ENCODE data around the gene CENPO.
"Not testable (repeated sequence)": the region's sequence is repeated elsewhere in the genome, so short reads cannot be mapped to it uniquely, and the experiment has no call there.

The CENPO gene

DNA sequence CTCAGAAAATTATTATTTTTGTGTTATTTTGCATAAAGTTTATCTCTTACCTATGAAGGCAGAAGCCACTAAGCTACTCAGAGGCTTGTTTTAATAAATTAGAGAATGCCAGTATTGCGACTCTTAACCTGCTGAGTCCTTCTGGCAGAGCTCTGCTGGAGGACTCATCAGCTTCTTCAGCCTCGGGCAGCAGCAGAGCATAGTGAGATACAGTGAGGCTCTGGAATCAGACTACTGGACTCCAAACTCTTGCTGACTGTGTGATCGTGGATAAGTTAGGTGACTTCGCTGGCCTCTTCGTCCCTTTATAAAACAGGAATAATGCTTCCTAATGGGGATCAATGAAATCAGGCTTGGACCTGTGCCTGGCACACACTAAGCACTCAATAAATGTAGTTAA is 1.8 kb upstream of the CENPO start:
- DNase-seq: no peak

DNA sequence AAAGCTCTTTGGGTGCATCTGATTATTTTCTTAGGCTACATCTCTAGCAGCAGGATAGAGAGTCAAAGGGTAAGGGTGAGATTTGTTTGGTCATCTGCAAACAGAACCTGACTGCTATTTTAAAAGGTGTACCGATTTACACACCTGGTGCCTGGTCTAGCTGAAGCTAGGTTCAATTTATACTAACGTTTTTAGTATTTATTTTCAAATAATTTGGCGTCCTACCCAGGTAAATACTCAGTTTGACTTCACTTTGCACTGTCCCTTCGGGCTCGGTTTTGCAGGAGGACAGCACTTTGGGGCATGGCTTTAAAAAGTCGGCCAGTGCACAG is 717 bp upstream of the CENPO start:
- no peak for DNase-seq

DNA sequence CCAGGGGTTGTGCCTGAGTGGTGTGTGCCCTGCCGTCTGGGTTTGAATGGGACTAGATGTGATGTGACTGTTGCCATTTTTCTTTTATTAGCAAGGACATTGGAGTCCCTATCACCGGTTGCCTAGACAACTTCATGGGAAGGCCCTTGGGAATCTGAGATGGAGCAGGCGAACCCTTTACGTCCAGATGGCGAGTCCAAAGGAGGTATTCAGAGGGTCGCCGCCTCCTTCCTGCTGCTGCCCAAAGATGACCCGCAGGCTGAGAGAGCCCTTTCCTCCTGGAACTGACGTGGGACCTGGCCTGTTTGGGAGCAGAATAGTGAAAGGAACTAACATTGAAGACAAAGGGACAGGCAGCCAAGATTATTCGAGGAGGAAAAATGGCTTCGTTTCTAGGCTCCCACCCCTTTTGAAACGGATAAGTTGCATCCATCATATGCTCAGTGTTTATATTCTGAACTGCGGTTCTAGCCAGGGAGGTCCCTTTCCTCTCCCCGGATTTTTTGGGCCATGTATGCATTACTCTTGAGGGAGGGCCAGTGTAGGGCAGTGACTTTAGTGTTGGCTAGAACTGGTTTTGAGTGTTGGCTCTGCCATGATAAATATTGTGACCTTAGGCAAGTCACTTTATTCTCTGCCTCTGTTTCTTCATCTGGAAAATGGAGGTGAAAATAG is 673 bp downstream of the CENPO start:
- no peak for DNase-seq

DNA sequence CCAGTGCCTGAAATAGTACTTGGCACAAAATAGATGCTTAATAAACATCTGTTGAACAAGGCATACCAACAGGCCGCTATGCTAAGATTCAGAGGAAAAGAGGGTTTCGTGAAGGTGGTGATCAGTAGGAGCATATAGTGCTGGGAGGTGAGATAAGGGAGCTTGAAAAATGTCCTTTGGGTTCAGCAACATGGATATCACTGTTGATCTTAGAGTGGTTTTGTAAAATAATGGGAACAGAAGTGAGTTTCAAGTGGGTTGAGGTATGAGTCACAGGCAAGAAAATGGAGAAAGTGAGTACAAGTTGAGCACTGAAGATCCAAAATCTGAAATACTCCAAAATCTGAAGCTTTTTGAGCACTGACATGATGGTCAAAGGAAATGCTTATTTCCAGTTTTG is 4.4 kb downstream of the CENPO start:
- DNase-seq: no peak

DNA sequence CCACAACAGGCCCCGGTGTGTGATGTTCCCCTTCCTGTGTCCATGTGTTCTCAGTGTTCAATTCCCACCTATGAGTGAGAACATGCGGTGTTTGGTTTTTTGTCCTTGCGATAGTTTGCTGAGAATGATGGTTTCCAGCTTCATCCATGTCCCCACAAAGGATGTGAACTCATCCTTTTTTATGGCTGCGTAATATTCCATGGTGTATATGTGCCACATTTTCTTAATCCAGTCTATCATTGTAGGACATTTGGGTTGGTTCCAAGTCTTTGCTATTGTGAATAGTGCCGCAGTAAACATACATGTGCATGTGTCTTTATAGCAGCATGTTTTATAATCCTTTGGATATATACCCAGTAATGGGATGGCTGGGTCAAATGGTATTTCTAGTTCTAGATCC is 7.3 kb downstream of the CENPO start:
- DNase-seq: not testable (repeated sequence)

DNA sequence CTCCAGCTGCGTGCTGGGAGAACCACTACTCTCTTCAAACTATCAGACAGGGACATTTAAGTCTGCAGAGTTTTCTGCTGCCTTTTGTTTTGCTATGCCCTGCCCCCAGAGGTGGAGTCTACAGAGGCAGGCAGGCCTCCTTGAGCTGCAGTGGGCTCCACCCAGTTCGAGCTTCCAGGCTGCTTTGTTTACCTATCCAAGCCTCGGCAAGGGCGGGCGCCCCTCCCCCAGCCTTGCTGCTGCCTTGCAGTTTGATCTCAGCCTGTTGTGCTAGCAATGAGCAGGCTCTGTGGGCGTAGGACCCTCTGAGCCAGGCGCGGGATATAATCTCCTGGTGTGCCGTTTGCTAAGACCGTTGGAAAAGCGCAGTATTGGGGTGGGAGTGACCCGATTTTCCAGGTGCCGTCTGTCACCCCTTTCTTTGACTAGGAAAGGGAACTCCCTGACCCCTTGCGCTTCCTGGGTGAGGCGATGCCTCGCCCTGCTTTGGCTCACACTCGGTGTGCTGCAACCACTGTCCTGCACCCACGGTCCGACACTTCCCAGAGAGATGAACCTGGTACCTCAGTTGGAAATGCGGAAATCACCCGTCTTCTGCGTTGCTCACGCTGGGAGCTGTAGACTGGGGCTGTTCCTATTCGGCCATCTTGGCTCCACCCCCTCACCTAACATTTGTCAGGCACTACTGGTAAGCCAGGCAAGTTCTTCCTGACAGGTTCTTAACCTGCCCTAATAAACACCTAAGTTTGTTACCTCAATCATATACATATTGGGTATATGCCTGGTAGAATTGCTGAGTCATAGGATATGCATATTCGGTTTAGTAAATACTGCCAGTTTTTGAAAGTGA is 12.8 kb downstream of the CENPO start:
- not testable (repeated sequence) for DNase-seq

DNA sequence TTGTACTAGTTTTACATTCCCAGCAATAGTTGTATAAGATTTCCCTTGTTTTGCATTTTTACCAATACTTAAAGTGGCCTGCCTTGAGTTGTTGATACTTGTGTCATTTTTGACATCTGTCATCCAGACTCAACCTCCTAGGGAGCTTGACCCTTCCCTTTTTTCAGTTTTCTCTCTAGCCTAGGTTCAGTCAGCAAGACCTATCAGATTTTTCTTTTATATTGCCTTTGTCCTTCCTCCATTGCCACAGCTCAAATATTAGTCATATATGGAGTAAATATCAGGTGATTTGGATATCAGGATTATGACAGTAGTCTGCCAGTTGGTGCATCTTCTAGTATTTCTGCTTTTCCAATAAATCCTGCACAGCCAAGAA is 13.4 kb downstream of the CENPO start:
- no peak for DNase-seq

DNA sequence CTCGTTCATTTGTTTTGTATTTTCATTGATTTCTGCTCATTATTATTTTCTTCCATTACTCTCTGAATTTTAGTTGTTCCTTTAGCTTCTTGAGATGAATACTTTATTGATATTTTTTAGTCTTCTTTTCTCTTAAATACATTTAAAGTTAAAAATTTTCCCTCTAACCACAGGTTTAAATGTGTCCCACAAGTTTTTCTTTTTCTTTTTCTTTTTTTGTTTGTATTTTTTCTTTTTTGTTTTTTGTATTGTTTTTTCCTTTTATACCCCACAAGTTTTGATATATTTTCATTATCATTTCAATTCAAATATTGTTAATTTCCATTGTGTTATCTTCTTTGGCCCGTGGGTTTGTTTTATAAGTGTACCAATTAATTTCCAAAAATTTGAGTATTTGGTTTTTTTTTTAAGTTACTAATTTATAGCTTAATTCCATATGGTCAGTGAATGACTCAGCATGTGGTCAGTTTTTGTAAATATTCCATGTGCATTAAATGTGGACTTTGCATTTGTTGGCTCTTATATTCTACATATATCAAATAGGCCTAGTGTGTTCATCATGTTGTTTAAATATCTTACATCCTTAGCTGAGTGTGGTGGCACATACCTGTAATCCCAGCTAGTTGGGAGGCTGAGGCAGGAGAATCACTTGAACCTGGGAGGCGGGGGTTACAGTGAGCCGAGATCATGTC is 16.2 kb downstream of the CENPO start:
- no peak for DNase-seq

DNA sequence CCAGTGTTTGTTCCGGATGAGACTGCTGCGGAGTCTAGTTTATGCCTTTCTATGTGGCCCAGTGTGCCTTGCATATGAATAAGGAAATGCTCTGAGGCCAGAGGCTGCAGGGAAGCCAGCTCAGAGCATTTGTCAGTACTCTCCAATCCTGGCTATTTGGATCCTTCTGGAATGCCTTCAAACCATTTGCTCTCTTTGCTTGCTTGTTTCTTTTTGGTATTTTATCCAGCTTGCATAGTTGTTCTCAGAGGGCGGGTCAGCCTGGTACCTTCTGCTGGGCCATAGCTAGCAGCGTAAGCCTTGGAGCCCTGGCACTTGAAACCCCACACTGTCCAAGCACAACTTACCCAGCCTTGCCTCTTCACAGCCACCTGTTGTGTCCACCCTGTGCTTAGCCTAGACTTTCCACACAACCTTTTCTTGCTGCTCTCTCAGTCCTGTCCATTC is 20.5 kb downstream of the CENPO start:
- no peak for DNase-seq

DNA sequence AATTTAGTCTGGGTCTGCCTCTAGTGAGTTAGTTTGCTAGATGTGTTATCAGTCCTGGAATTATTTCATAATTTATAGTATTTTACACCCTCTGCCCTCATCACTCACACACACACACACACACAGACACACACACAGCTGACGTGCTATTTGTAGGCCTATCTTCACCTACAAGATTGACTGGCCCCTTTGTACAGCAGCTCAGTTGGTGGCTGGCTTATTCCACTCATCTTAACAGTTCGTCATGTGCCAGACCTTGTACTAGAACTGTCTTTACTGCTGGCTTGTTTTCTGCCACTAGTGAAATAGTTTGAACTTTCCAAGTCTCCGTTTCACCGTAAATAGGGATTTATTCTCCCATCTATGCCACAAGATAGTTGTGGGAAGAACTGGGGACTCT is 21.3 kb downstream of the CENPO start:
- DNase-seq: no peak

DNA sequence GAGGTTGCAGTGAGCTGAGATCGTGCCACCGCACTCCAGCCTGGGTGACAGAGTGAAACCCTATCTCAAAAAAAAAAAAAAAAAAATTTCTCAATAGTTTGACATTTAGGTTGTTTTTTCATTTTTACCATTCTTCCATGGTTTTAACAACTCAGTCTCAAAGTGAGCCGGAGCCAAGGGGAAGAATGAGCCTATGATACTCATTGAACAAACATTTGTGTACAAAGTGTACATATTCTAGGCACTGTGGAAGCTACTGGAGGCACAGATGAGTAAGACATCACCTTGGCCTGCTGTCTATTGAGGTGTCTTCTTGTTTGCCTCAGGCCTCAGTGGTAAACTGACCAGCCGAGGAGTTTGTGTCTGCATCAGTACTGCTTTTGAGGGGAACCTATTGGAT is 21.9 kb downstream of the CENPO start:
- no peak for DNase-seq

DNA sequence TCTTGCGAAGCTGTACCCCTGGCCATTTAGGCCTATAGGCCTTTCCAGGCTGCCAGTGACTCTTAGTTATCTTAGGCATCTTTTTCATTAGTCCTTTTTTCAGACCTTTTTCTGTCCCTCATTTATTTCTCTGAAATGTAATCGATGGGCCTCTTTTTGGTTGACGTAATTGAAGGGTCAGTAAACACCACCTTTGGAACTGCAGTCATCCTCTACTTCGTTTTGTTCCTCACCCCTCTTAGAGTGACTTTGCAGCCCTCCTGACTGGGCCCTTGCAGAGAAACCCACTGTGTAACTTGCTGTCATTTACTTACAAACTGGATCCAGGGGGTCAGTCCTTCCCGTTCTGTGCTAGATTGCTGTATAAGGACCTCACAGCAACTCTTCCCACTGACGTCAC is 23.2 kb downstream of the CENPO start:
- DNase-seq: no peak

DNA sequence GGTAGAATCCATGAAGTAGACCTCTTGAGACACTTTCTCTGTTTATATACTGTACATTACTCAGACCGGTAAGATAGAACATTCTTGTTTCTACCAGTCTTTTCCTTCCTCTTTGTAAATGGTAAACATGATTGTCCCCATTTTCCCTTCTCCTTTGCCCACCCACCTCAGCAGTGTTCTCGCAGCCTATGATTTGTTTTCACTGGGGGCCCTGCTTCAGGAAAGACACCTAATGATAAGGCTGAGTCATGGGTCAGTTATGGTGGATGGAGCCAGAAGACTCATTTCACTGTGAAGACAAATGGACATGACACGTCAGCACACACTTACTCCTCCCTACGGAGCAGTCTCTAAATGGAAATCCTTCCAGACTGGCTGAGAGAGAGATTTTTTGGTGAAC is 23.7 kb downstream of the CENPO start:
- DNase-seq: no peak

DNA sequence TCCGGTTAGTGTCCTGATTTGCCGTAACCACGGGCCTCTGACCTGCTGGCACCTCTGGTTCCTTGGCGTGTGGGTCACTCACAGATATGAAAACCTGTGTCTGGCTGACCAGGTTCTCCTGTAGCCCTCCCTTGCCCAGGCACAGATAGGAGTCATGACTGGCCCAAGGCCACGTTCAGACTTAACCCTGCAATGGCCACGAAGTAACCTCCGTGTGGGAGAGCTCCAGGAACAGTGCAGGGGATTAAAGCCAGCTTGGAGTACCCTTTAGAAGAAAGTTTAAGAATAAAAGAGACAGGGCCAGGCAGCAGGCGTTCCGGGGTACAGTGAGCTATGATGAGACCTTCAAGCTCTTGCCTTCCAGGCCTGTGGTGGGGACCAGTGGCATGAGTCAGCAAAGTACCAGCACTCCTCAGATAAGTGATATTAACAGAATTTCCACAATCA is 25.5 kb downstream of the CENPO start:
- no peak for DNase-seq

DNA sequence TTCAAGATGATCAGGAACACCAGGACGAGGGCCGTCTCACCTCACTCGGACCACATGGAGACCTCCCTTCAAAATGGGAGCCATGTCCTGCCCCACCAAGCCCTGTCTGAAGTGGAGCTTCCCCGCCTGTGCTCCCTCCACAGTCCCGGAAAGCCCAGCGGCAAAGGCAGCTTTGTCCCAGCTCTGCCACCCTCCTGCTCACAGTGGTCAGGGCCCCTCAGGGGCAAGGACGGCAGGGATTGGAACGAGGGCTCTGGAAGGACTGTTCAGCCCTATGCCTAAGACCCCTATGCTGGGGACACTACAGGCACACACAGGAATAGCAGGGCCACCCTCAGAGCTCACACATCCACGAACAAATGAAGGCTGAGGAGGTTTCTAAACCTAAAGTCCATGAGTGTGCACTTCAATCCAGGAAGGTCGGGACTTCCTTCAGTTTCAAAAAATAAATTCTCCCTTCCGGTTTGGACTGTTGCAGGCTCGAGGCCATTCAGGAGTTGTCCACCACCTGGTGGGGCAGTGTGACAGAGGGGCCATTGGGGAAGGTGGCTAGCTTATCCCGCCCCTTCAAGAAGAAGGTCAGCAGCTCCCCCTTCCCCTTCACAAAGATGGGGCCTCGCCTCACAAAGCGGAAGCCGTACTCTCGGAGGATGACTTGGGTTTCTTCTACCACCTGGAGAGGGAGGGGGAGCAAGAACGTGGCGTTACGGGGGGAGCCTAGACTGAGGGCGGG is 26.4 kb downstream of the CENPO start:
- DNase-seq: no peak

DNA sequence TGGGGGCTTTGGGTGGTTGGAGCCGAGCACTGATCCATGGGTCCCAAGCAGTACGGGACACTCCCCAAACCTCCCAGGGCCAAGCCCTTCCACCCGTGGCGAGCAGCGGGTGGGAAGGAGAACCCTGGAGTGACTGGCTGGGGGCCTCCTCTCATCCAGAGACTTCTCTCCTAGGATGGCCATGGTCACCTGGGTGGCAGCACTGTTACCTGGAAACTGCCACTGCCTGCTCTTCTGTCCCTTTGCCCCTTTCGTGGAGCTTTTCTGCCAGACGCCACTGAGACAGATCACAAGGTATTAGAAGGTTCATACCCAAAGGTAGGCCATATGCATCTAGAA is 26.9 kb downstream of the CENPO start:
- no peak for DNase-seq

DNA sequence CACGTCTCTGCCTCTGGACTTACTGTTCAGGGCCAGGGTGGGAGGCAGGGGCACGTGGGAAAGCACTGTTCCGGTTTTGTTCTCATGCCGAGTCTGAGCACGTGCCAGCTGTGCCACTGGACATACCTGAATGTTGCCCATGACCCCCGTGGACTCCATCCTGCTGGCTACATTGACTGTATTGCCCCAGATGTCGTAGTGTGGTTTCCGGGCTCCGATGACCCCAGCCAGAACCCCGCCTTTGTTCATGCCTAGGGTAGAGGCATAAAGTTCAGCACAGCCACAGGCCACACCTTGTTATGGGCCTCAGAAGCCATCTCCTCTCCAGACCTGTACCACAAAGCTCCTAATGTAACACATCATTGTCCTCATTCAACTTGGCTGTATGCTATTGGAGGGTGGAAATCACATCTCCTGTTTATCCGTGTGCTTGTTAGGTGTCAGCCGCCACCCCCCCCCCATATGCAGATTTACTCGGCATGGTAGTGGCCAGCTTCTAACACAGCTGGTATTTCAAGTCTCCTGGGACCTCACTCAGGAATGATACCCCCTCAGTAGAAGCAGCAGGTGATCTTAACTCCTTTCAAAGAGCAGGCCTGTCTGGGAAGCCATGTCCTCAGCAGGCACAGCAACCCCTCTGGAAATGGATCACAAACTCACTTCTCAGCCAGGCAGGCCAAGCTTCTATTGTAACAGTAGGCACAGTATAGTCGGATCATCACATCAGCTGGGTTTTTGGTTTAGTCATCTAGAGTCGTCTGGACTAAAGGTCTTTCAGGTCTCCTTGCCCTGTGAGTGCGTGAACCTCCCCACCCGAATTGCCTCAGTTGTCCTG is 27.6 kb downstream of the CENPO start:
- DNase-seq: no peak

DNA sequence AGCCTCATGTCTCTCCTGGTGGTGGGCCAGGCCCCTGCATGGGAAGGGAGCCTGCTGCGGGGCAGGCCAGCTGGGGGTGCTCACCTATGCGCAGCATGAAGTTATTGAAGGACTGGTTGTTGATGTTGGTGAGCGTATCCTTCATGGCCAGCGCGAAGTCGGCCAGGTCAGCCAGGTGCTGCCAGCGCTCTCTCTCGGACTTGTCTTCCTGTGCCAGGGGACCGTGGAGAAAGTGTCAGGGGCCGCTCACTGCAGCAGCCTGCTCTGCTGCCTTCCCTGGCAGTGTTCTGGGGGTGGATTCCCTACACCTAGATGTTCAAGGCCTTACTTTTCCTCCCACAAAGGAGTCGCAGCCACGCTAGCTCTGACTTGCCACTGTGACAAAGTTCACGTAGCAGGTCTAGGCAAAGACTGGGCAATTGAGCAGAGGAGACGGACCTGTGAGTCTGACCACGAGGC is 28.2 kb downstream of the CENPO start:
- no peak for DNase-seq

DNA sequence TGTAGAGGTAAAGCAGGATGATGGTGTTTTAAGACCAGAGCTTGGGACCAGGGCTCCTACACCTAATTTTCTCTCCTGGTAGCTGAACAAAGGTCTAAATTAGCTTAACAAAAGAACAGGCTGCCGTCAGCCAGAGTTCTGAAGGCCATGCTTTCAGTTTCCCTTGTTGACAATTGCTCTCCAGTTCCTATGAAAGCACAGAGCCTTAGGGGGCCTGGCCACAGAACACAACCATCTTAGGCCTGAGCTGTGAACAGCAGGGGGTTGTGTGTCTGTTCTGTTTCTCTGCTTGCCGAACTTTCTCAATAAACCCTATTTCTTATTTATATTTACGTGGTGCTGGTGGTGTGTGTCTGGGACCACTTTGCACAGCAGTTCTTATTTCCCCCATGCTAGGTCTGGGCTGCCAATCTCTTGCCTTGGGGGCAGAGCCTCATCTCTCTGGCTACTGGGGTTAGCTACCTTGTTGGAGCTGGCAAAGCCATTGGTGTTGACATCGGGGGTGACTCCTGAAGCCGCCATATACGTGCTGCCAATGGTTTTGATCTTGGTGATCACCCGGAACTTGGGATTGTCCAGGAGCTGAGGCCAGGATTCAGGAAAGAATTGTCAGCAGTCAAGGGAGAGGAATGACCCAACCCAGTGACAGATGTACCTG is 29.0 kb downstream of the CENPO start:
- DNase-seq: no peak

DNA sequence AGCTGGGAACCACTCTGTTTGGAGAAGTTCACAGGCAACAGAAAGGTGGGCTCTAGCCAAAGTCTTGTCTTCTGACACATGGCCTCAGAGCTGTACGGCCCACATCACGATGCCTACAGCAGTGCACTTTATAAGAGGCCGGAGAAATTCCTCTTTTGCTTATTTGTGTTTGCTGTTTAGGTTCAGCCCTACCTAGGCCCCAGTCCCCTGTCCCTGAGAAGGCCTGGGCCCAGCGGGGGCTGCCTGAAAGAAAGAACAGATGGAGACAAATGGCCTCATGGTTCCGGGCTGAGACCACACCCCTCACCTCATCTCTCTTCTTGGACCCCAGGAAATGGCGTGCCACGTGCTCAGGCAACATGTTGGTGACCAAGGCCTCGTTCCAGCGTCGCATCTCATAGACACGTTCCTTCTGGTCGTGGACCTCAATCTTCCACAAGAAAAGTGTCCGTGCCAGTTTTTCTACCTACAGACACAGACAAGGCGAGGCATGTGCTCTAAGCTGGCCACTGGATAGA is 30.9 kb downstream of the CENPO start:
- no peak for DNase-seq

Data from GDM1 (cell line).